ENCODE data around the gene CHADL.

The CHADL gene

DNA sequence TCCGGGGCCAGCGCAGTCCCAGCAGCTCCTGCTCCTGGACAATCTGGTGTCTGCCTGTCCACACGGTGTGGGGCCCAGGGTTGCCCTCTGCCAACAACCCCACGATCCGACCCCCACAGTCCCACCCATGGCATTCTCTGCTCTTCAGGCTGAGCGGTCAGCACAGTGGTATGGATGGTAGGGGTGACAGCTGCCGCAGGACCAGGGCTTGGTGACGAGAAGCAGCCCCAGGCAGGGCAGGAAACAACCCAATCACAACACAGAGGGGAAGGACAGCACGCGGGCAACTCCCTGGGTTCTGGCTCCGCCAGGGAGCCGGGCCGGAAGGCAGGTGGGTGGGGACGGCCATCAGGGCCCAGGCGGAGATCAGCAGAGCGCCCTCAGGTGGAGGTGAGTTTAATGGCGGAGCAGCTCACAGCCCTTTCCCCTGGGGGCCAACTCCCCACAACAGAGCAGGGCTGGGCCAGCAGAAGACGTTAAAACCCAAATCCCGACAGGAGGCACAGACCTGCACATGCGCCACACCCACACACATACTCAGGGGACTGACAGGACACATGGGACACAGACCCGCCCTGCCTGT lies 5.3 kb upstream of the CHADL start:
- TF ChIP-seq GATA3 (IDR thresholded peaks at IDR 0.05; ENCODE audit: low read depth, low read length) (no peak), GATA2 (IDR thresholded peaks at IDR 0.05; ENCODE audit: low read depth, low read length) (no peak)

DNA sequence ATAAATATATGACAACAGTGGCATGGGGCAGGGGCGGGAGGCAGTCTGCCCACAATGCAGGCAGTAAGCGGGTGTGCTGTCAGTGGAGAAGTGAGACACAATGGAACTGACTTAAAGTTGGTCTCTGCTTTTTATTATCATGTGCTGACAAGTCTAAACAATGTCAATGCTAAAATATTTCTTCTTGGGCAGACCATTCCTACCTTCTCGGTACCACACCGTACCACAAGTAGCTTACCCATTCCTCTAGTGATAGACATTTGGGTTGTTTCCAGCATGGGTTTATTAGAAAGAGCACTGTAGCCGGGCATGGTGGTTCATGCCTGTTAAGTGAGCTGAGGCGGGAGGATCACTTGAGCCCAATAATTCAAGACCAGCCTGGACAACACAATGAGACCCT lies 2.6 kb upstream of the CHADL start:
- no peak for TF ChIP-seq GATA2 (IDR thresholded peaks at IDR 0.05; ENCODE audit: low read depth, low read length)
- no peak for TF ChIP-seq GATA3 (IDR thresholded peaks at IDR 0.05; ENCODE audit: low read depth, low read length)

DNA sequence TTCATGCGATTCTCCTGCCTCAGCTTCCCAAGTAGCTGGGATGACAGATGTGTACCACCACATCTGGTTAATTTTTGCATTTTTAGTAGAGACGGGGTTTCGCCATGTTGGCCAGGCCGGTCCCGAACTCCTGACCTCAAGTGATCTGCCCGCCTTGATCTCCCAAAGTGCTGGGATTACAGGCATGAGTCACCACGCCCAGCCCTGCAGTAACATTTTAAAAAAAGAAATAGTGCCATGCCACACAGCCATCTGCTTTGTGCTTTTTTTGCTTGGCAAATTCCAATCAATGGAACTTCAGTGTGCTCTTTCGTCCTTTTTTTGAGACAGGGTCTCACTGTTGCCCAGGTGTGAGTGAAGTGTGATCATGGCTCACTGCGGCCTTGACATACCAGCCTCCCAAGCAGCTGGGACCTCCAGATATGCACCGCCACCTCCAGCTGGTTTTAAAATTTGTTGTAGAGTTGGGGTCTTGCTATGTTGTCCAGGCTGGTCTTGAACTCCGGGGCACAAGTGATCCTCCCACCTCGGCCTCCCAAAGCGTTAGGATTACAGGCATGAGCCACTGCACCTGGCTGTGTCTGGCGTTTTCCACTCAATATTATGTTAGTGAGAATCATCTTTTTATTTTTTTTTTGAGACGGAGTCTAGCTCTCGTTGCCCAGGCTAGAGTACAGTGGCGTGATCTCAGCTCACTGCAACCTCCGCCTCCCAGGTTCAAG lies 1.8 kb upstream of the CHADL start:
- TF ChIP-seq GATA3 (IDR thresholded peaks at IDR 0.05; ENCODE audit: low read depth, low read length) = no peak
- TF ChIP-seq GATA2 (IDR thresholded peaks at IDR 0.05; ENCODE audit: low read depth, low read length) = no peak

GRCh38 chr22:41241133-41241676 lies 474 bp upstream of the CHADL start:
- TF ChIP-seq GATA2 (IDR thresholded peaks at IDR 0.05; ENCODE audit: low read depth, low read length) (no peak), GATA3 (IDR thresholded peaks at IDR 0.05; ENCODE audit: low read depth, low read length) (no peak)

- TF ChIP-seq GATA3 (IDR thresholded peaks at IDR 0.05; ENCODE audit: low read depth, low read length) (no peak), GATA2 (IDR thresholded peaks at IDR 0.05; ENCODE audit: low read depth, low read length) (no peak)
These were observed 1.1 kb downstream of the CHADL start for GRCh38 chr22:41239443-41240128.

- TF ChIP-seq GATA3 (IDR thresholded peaks at IDR 0.05; ENCODE audit: low read depth, low read length) = no peak
- no peak for TF ChIP-seq GATA2 (IDR thresholded peaks at IDR 0.05; ENCODE audit: low read depth, low read length)
These were observed 1.9 kb downstream of the CHADL start for GRCh38 chr22:41238570-41239442.

GRCh38 chr22:41237707-41238569 lies 2.8 kb downstream of the CHADL start:
- no peak for TF ChIP-seq GATA2 (IDR thresholded peaks at IDR 0.05; ENCODE audit: low read depth, low read length)

DNA sequence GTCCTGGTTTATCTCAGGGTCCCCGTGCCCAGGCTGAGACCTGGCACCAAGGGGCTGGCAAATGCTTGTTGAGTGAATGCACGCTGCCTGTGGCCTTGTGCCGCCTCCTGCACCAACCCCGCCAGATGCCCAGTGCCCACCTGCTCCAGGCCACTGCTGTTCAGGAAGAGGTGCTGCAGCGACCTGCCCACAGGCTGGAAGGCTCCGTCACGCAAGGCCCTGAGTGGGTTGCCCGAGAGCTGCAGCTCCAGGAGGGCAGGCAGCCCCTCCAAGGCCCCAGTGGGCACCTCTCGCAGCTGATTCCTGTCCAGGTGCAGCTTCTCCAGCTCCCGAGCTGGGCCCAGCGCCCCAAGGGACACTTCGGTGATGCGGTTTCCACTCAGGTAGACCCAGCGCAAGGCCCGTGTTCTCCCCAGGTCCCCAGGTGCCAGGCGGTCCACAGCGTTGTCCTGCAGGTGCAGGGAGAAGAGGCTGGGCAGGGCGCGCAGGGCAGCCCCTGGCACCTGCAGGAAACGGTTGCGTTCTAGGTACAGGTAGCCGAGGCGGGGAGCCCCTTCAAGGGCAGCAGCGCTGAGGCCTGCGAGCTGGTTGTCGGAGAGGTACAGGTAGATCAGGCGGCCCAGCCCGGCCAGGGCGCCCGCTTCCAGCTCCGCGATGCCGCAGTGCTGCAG lies 3.6 kb downstream of the CHADL start:
- no peak for TF ChIP-seq GATA3 (IDR thresholded peaks at IDR 0.05; ENCODE audit: low read depth, low read length)
- TF ChIP-seq GATA2 (IDR thresholded peaks at IDR 0.05; ENCODE audit: low read depth, low read length) = no peak

DNA sequence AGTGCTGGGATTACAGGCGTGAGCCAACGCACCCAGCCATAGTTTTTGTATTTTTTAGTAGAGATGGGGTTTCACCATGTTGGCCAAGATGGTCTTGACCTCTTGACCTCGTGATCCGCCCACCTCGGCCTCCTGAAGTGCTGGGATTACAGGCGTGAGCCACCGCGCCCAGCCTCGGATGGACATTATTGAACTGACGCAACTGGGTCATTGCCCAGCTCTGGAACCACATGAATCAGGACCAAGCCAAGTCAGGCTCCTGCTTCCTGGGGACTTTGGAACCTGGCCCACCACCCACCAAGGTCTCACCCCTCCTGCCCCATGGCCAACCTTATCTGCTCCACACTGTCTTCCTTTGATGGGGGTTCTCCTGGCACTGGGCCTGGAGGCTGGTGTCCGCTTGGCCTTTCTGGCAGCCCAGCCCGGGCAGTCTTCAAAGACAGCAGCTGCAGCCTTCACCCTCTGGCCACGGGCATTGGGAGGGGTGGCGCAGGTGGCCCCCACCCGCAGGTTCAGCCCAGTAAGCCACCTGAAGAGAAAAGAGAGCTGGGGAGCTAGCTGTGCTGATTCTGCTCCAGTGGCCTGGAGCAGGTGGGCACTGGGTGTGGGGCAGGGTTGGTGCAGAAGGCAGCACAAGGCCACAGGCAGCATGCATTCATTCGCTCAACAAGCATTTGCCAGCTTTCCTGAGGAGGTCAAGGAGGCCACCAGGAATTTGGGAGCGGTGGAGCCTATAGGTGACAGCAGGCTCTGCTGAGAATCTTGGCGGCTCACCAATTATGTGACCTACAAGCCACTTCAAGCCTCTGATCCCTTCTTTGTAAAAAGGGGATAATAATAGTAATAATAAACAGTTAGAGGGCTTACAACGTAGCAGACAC lies 5.7 kb downstream of the CHADL start:
- no peak for TF ChIP-seq GATA3 (IDR thresholded peaks at IDR 0.05; ENCODE audit: low read depth, low read length)
- no peak for TF ChIP-seq GATA2 (IDR thresholded peaks at IDR 0.05; ENCODE audit: low read depth, low read length)

DNA sequence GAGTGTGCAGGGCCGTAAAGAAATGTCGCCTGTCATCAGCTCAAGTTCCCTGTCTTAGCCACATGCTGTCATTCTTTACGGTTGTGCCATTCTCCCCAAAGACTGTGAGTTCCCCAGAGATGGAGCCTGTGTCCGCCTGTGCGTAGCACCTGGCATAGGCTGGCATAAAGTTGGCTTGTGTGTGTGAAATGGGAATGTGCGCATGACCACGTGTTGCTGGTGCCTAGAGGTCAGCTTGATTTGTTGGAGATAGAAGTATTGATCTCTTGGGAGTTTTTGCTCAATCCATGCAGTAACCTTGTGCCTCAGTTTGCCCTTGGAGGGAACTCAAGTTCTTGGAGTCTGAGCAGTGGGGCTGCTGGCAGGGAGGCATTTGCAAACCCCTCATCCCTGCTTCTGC lies 9.4 kb downstream of the CHADL start:
- TF ChIP-seq GATA2 (IDR thresholded peaks at IDR 0.05; ENCODE audit: low read depth, low read length) (no peak), GATA3 (IDR thresholded peaks at IDR 0.05; ENCODE audit: low read depth, low read length) (no peak)

GRCh38 chr22:41230401-41230785 lies 10.3 kb downstream of the CHADL start:
- TF ChIP-seq GATA3 (IDR thresholded peaks at IDR 0.05; ENCODE audit: low read depth, low read length) (no peak), GATA2 (IDR thresholded peaks at IDR 0.05; ENCODE audit: low read depth, low read length) (no peak)

Measured in SH-SY5Y (cell line).